Endodermal cell (in vitro differentiated cells): ENCODE data around the gene OTUD1. TPM values are rescaled to one million over a fixed set of nuclear protein-coding genes. Genes with fewer than 3 reads are reported as not detected.

Source experiments
- DNase-seq: peaks from one replicate; pipeline ENCODE4 v3.0.0-alpha.2; 2017
- H3K27ac ChIP-seq: 2 replicates; pipeline ENCODE4 v1.5.1; 2013; ENCODE audit warnings: mild to moderate bottlenecking, low read depth, low read length, moderate library complexity
- H3K27me3 ChIP-seq: 2 replicates; pipeline ENCODE4 v1.6.1; 2013; ENCODE audit warnings: mild to moderate bottlenecking, low read length, moderate library complexity; ENCODE audit not compliant: insufficient read depth, control insufficient read depth, poor library complexity, severe bottlenecking
- H3K36me3 ChIP-seq: 2 replicates; pipeline ENCODE4 v1.7.0; 2013; ENCODE audit warnings: mild to moderate bottlenecking, low read length, moderate library complexity; ENCODE audit not compliant: control insufficient read depth, insufficient read depth
- H3K4me1 ChIP-seq: one replicate; pipeline ENCODE4 v1.7.0; 2013; ENCODE audit warnings: low read length; ENCODE audit not compliant: control insufficient read depth, insufficient read depth
- H3K4me3 ChIP-seq: 2 replicates; pipeline ENCODE4 v1.5.1; 2013; ENCODE audit warnings: mild to moderate bottlenecking, low read length, moderate library complexity
- H3K9ac ChIP-seq: 2 replicates; pipeline ENCODE4 v1.6.1; 2013; ENCODE audit warnings: mild to moderate bottlenecking, low read length, moderate library complexity; ENCODE audit not compliant: poor library complexity, severe bottlenecking; ENCODE audit errors: extremely low read depth
- H3K9me3 ChIP-seq: 2 replicates; pipeline ENCODE4 v1.6.1; 2013; ENCODE audit warnings: mild to moderate bottlenecking, low read length, moderate library complexity; ENCODE audit not compliant: control insufficient read depth
- H3K27ac Mint-ChIP-seq: 2 replicates; pipeline ENCODE4 v1.8.0; 2020; ENCODE audit warnings: mixed read lengths
- H3K27me3 Mint-ChIP-seq: 2 replicates; pipeline ENCODE4 v1.8.0; 2021; ENCODE audit warnings: mild to moderate bottlenecking, mixed read lengths; ENCODE audit not compliant: insufficient read depth
- H3K36me3 Mint-ChIP-seq: 2 replicates; pipeline ENCODE4 v1.8.0; 2020; ENCODE audit warnings: low read depth, mixed read lengths
- H3K4me1 Mint-ChIP-seq: 2 replicates; pipeline ENCODE4 v1.8.0; 2020; ENCODE audit warnings: mixed read lengths
- H3K4me3 Mint-ChIP-seq: 2 replicates; pipeline ENCODE4 v1.8.0; 2020; ENCODE audit warnings: mild to moderate bottlenecking, moderate library complexity, mixed read lengths
- H3K9me3 Mint-ChIP-seq: 2 replicates; pipeline ENCODE4 v1.8.0; 2020; ENCODE audit warnings: mild to moderate bottlenecking, mixed read lengths
- WGBS, 2 experiments: methylation state at CpG; one replicate each; pipeline versions ENCODE4 v1.1.5 to v1.1.7; 2013; ENCODE audit warnings: missing lambda C conversion rate in 2 of 2, mixed read lengths in 1 of 2; ENCODE audit not compliant: insufficient coverage in 1 of 2, insufficient read length in 1 of 2; 5-methylcytosine and 5-hydroxymethylcytosine counted together
- total RNA-seq, 2 donors: library from RNA; stranded (reverse); fragmentation: NEBNext Ultra II Directional in 1 of 2; extraction: Animal tissue kit (Norgen Biotek cat#: 25700) in 1 of 2; gene quantifications; 2 replicates in 1 of 2; 3 replicates in 1 of 2; pipeline ENCODE4 v1.2.1, GENCODE V29; 2021
- TF ChIP-seq, protein P1 (sequence below): fragments of 200-600 bp; sonication (generic); conservative IDR thresholded peaks from 2 replicates; pipeline ENCODE4 v1.5.0; 2021; ENCODE audit warnings: antibody characterized with exemption, mild to moderate bottlenecking

The OTUD1 gene
- total RNA-seq, 2 donors from 2014 or later = 8.7 to 12.4 TPM

DNA sequence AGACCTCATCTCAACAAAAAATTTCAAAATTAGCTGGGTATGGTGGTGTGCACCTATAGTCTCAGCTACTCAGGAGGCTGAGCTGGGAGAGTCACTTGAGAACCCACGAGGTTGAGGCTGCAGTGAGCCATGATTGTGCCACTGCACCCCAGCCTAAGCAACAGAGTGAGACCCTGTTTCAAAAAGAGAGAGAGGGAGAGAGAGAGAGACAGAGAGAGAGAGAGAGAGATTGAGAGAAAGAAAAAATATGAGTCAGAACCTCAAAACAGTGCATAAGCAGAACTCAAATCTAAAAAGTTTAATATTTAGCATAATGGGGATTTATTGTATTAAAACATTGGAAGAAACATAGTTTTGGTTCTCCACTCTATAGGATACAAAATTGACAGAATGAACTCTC lies 17.5 kb upstream of the OTUD1 start:
- H3K27me3 ChIP-seq = no peaks in the 10 kb centered on the region
- Mint-ChIP-seq H3K9me3 (no peaks in the 10 kb centered on the region), H3K27ac (no peak overlapping the region), H3K4me1 (peaks cover 23% of the 10 kb centered on the region), H3K36me3 (no peaks in the 10 kb centered on the region), H3K4me3 (no peak overlapping the region), H3K27me3 (no peaks in the 10 kb centered on the region)
- no peaks in the 10 kb centered on the region for H3K36me3 ChIP-seq
- no peak overlapping the region for H3K4me3 ChIP-seq
- TF ChIP-seq, protein P1, sequence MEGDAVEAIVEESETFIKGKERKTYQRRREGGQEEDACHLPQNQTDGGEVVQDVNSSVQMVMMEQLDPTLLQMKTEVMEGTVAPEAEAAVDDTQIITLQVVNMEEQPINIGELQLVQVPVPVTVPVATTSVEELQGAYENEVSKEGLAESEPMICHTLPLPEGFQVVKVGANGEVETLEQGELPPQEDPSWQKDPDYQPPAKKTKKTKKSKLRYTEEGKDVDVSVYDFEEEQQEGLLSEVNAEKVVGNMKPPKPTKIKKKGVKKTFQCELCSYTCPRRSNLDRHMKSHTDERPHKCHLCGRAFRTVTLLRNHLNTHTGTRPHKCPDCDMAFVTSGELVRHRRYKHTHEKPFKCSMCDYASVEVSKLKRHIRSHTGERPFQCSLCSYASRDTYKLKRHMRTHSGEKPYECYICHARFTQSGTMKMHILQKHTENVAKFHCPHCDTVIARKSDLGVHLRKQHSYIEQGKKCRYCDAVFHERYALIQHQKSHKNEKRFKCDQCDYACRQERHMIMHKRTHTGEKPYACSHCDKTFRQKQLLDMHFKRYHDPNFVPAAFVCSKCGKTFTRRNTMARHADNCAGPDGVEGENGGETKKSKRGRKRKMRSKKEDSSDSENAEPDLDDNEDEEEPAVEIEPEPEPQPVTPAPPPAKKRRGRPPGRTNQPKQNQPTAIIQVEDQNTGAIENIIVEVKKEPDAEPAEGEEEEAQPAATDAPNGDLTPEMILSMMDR = no peak
- no peaks in the 10 kb centered on the region for H3K9me3 ChIP-seq
- peaks cover 2% of the 10 kb centered on the region for H3K4me1 ChIP-seq
- WGBS, 2 experiments = 90 to 97% methylated on average over 1 of the region's 1 CpG
- DNase-seq = no peak
- H3K9ac ChIP-seq = no peak overlapping the region
- H3K27ac ChIP-seq = no peak overlapping the region

DNA sequence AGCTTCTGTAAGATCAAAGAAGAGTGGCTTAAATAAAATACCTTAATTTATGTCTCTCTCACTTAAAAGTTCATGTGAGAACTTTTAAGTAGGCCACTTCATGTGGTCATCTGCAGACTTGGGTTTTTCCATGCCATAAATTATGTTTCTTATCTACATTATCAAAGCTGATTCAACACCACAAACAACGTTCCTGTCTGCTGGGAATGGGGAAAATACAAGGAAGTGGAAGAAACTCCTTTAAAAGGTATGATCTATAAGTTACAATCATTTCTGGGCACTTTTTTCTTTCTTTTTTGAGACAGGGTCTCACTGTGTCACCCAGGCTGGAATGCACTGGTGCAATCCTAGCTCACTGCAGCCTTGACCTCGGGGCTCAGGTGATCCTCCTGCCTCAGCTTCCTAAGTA lies 16.9 kb upstream of the OTUD1 start:
- H3K4me3 Mint-ChIP-seq = no peak overlapping the region
- Histone ChIP-seq H3K36me3 (no peaks in the 10 kb centered on the region), H3K27me3 (no peaks in the 10 kb centered on the region), H3K4me3 (no peak overlapping the region), H3K9ac (no peak overlapping the region), H3K4me1 (peaks cover 2% of the 10 kb centered on the region), H3K9me3 (no peaks in the 10 kb centered on the region), H3K27ac (no peak overlapping the region)
- no peaks in the 10 kb centered on the region for H3K9me3 Mint-ChIP-seq
- no peak for DNase-seq
- H3K4me1 Mint-ChIP-seq = peaks cover 23% of the 10 kb centered on the region
- no peak overlapping the region for H3K27ac Mint-ChIP-seq
- no peaks in the 10 kb centered on the region for H3K27me3 Mint-ChIP-seq
- H3K36me3 Mint-ChIP-seq = no peaks in the 10 kb centered on the region
- TF ChIP-seq, protein P1 = no peak
- 96% methylated on average over 2 of the region's 2 CpGs; no CpG with 5 or more reads in 1 of the 2 experiments for WGBS, 2 experiments

DNA sequence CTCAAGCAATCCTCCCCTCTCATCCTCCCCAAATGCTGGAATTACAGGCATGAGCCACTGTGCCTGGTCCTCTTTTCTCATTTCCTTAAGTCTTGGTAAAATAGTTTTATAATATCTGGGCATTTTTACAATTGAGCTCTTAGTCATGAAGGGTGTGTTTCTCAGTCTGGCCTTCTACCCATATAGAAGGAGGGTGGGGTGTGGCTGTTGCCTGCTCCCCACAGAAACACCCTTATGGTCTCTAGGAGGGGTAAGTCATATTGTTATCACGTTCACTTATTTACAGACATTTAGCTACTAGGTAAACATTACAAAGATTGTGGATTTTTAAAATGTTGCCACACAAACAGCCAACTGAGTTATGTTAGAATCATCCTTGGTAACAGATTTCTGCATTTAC lies 6.7 kb upstream of the OTUD1 start:
- Histone ChIP-seq H3K9ac (no peak overlapping the region), H3K27ac (no peak overlapping the region), H3K9me3 (no peaks in the 10 kb centered on the region), H3K4me3 (no peak overlapping the region), H3K27me3 (peaks cover 4% of the 10 kb centered on the region), H3K36me3 (no peaks in the 10 kb centered on the region), H3K4me1 (no peaks in the 10 kb centered on the region)
- no peaks in the 10 kb centered on the region for H3K36me3 Mint-ChIP-seq
- H3K4me3 Mint-ChIP-seq = no peak overlapping the region
- no CpG with 5 or more reads among the region's 1 CpG for WGBS, 2 experiments
- no peaks in the 10 kb centered on the region for H3K9me3 Mint-ChIP-seq
- no peak overlapping the region for H3K27ac Mint-ChIP-seq
- DNase-seq = no peak
- TF ChIP-seq, protein P1 = no peak
- no peaks in the 10 kb centered on the region for H3K4me1 Mint-ChIP-seq
- H3K27me3 Mint-ChIP-seq = no peaks in the 10 kb centered on the region
